T-cell (primary cell): ENCODE results near the gene PRADC1. TPM values are rescaled to one million over a fixed set of nuclear protein-coding genes. Genes with fewer than 3 reads are reported as not detected.

Source experiments
- ATAC-seq, 4 experiments: fragments of 200-7000 bp in 3 of 4; fragments of 150-1000 bp in 1 of 4; cut with Tn5 transposase; replicated peaks in 1 of 4; 1 replicate in 3 of 4; 2 replicates in 1 of 4; pipeline ENCODE4 v1.10.0; 2021; ENCODE audit warnings: moderate library complexity in 3 of 4, mild to moderate bottlenecking in 2 of 4, moderate number of reproducible peaks in 1 of 4
- CTCF ChIA-PET, 2 donors: fragments of 300-600 bp; sonication (Branson Sonifier 250); formaldehyde crosslinking; loops; one replicate each; lab custom pipeline; 2022; ENCODE audit warnings: antibody characterized with exemption in 2 of 2; lab: Charles Lee
- POLR2A ChIA-PET, 2 donors: fragments of 300-600 bp; sonication (Branson Sonifier 250); formaldehyde crosslinking; loops; one replicate each; lab custom pipeline; 2022; ENCODE audit warnings: antibody characterized with exemption in 2 of 2; lab: Charles Lee
- DNase-seq, 35 experiments: peaks; one replicate each; pipeline versions ENCODE4 v3.0.0 to v3.0.0-alpha.2; 2013 to 2023
- H3K27ac ChIP-seq: one replicate; pipeline ENCODE4 v1.5.1; 2013; ENCODE audit warnings: low read length
- H3K27me3 ChIP-seq, 2 experiments: replicated peaks in 1 of 2; 1 replicate in 1 of 2; 2 replicates in 1 of 2; pipeline versions ENCODE4 v1.6.1 to v1.7.0; 2013; ENCODE audit warnings: low read length in 1 of 2, mixed read lengths in 1 of 2; ENCODE audit not compliant: control insufficient read depth in 2 of 2, insufficient read depth in 2 of 2; ENCODE audit errors: extremely low read depth in 1 of 2
- H3K36me3 ChIP-seq, 2 donors: 1 replicate in 1 of 2; 2 replicates in 1 of 2; pipeline versions ENCODE4 v1.6.1 to v1.7.0; 2013; ENCODE audit warnings: low read length in 1 of 2; ENCODE audit not compliant: control insufficient read depth in 2 of 2, insufficient read depth in 1 of 2; ENCODE audit errors: extremely low read depth in 1 of 2
- H3K4me1 ChIP-seq, 2 experiments: 1 replicate in 1 of 2; 2 replicates in 1 of 2; pipeline versions ENCODE4 v1.6.1 to v1.7.0; 2013; ENCODE audit warnings: low read length in 2 of 2, mixed read lengths in 1 of 2; ENCODE audit not compliant: insufficient read depth in 2 of 2, control insufficient read depth in 1 of 2; ENCODE audit errors: extremely low read depth in 1 of 2
- H3K4me3 ChIP-seq, 2 donors: 1 replicate in 1 of 2; 2 replicates in 1 of 2; pipeline versions ENCODE4 v1.5.1 to v1.7.0; 2013; ENCODE audit warnings: mild to moderate bottlenecking in 2 of 2, low read length in 1 of 2, moderate library complexity in 1 of 2; ENCODE audit not compliant: control insufficient read depth in 1 of 2; ENCODE audit errors: extremely low read depth in 1 of 2
- H3K9me3 ChIP-seq: 2 replicates; pipeline ENCODE4 v1.7.0; 2013
- H3K27ac Mint-ChIP-seq, 2 donors: one replicate each; pipeline ENCODE4 v1.8.0; 2020 to 2021; ENCODE audit warnings: mild to moderate bottlenecking in 2 of 2, mixed read lengths in 2 of 2
- H3K27me3 Mint-ChIP-seq, 2 donors: one replicate each; pipeline ENCODE4 v1.8.0; 2021 to 2022; ENCODE audit warnings: mixed read lengths in 2 of 2
- H3K36me3 Mint-ChIP-seq: one replicate; pipeline ENCODE4 v1.8.0; 2021; ENCODE audit warnings: mixed read lengths
- H3K4me1 Mint-ChIP-seq, 3 donors: one replicate each; pipeline ENCODE4 v1.8.0; 2020 to 2022; ENCODE audit warnings: mixed read lengths in 3 of 3, mild to moderate bottlenecking in 1 of 3
- H3K4me3 Mint-ChIP-seq, 3 donors: one replicate each; pipeline ENCODE4 v1.8.0; 2020 to 2022; ENCODE audit warnings: mild to moderate bottlenecking in 3 of 3, mixed read lengths in 3 of 3, moderate library complexity in 3 of 3
- H3K9me3 Mint-ChIP-seq, 3 donors: one replicate each; pipeline ENCODE4 v1.8.0; 2020 to 2022; ENCODE audit warnings: mixed read lengths in 3 of 3
- WGBS: methylation state at CpG from one replicate; pipeline ENCODE4 v1.1.5; 2013; ENCODE audit warnings: missing lambda C conversion rate; ENCODE audit not compliant: insufficient coverage; 5-methylcytosine and 5-hydroxymethylcytosine counted together
- total RNA-seq, 35 experiments: library from RNA in 6 of 35; stranded (reverse) in 6 of 35; fragments of 120-200 nt in 1 of 35; gene quantifications; one replicate each; pipeline versions ENCODE4 v1.2.1 to v1.2.4 and lab custom pipeline; 2013 to 2026

The PRADC1 gene
- total RNA-seq, 5 donors from 2014 or later (not counting 1 experiment from before 2014, with no cell fraction given) = 6.1 to 9.9 (median 6.4) TPM

DNA sequence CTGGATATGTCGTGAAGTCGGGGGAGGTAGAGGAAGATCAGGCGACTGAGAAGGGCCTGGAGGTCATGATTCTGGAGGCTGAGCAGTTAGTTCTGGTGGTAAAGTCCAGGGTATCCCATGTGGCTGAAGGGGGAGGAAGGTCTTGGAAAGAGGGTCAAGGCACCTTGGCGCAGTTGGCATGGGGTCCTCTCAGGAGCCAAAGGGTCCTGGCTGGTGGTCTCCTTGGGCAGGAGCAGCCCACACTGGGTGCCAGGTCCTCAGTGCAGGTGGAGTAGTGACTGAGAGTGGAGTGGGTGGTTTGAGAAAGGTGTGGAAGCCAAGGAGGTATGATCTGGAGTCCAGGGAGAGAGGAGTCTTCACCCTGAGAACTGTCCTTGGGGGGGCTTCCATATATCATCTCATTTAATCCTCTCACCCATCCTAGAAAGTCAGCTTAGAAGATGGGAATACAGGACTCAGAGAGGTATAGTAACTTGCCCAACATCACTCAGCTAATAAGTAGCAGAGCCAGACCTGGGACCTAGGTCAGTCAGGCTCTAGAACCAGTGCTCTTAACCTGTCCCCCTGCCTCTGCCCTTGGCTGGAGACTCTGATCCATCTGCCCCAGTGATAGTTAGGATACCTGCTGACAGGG is 26.8 kb upstream of the PRADC1 start:
- CTCF ChIA-PET = no interaction called here

DNA sequence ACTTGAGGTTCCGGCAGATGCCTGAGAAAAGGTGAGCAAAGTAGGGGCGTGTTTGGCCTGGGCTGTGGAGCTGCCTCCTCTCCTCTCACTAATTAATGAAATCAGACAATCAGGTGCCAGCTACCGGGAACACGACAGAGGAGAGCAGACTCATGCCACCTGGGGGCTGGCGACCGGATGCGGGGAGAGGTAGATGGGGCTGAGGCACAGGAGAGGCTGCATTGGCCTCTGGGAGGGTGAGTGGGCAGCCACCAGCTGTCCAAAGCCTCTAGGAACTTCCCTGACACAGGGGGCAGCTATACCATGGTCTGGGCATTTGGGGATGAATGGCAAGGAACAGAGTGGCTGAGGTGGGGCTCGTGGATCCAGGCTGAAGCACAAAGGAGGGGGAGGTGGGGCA is 26.2 kb upstream of the PRADC1 start:
- Mint-ChIP-seq H3K4me1 (peaks cover 6 to 14% (median 12%) of the 10 kb centered on the region in 3 donors), H3K4me3 (no peak overlapping the region), H3K36me3 (peaks cover 10% of the 10 kb centered on the region), H3K27me3 (no peaks in the 10 kb centered on the region), H3K9me3 (no peaks in the 10 kb centered on the region), H3K27ac (no peak overlapping the region)
- 92% methylated on average over 4 of the region's 8 CpGs for WGBS
- H3K36me3 ChIP-seq = peaks cover 18 to 24% of the 10 kb centered on the region in 2 donors
- no peak overlapping the region for H3K4me3 ChIP-seq
- DNase-seq = no peak
- no peaks in the 10 kb centered on the region for H3K9me3 ChIP-seq
- POLR2A ChIA-PET = no interaction called here
- H3K27ac ChIP-seq = no peak overlapping the region
- no peak for ATAC-seq
- H3K4me1 ChIP-seq = peaks cover 0 to 9% of the 10 kb centered on the region in 2 experiments
- CTCF ChIA-PET = no interaction called here
- H3K27me3 ChIP-seq = no peaks in the 10 kb centered on the region

More for the DNA sequence above, 26.8 kb upstream of the PRADC1 start:
- no peak overlapping the region for H3K4me3 ChIP-seq
- DNase-seq = no peak
- Mint-ChIP-seq H3K4me1 (peaks cover 6 to 14% (median 12%) of the 10 kb centered on the region in 3 donors), H3K9me3 (no peaks in the 10 kb centered on the region), H3K4me3 (no peak overlapping the region), H3K27ac (peak overlapping the region in 1 of 2 donors; percentile 52), H3K36me3 (peaks cover 12% of the 10 kb centered on the region), H3K27me3 (no peaks in the 10 kb centered on the region)
- POLR2A ChIA-PET = no interaction called here
- no peaks in the 10 kb centered on the region for H3K27me3 ChIP-seq
- no peak for ATAC-seq
- 87% methylated on average over 4 of the region's 4 CpGs for WGBS
- H3K36me3 ChIP-seq = peaks cover 18 to 23% of the 10 kb centered on the region in 2 donors
- H3K4me1 ChIP-seq = peaks cover 0 to 9% of the 10 kb centered on the region in 2 experiments
- no peaks in the 10 kb centered on the region for H3K9me3 ChIP-seq
- H3K27ac ChIP-seq = no peak overlapping the region

DNA sequence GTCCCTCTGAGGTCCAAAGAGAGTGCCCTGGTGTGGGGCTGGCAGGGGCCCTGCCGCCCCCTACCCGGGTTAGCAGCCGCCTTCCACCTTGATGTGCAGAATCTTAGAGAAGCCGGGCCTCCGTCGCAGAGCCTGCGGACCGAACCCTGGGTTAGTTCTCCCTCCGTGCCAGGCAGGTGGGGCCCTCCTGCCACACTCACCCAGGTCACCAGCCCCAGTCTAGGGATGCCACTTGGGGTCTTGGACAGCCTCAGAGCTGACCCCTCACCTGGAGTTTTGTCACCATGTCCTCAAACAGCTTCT is 25.8 kb upstream of the PRADC1 start:
- ATAC-seq (no peak), DNase-seq (no peak)
- Mint-ChIP-seq H3K9me3 (no peaks in the 10 kb centered on the region), H3K4me1 (peaks cover 6 to 14% (median 12%) of the 10 kb centered on the region in 3 donors), H3K27me3 (no peaks in the 10 kb centered on the region), H3K36me3 (peaks cover 5% of the 10 kb centered on the region), H3K27ac (no peak overlapping the region), H3K4me3 (no peak overlapping the region)
- Histone ChIP-seq H3K9me3 (no peaks in the 10 kb centered on the region), H3K4me3 (no peak overlapping the region), H3K36me3 (peaks cover 16 to 29% of the 10 kb centered on the region in 2 donors), H3K4me1 (peaks cover 0 to 9% of the 10 kb centered on the region in 2 experiments), H3K27ac (no peak overlapping the region), H3K27me3 (no peaks in the 10 kb centered on the region)
- 98% methylated on average over 6 of the region's 9 CpGs for WGBS
- ChIA-PET CTCF (no interaction called here), POLR2A (no interaction called here)

DNA sequence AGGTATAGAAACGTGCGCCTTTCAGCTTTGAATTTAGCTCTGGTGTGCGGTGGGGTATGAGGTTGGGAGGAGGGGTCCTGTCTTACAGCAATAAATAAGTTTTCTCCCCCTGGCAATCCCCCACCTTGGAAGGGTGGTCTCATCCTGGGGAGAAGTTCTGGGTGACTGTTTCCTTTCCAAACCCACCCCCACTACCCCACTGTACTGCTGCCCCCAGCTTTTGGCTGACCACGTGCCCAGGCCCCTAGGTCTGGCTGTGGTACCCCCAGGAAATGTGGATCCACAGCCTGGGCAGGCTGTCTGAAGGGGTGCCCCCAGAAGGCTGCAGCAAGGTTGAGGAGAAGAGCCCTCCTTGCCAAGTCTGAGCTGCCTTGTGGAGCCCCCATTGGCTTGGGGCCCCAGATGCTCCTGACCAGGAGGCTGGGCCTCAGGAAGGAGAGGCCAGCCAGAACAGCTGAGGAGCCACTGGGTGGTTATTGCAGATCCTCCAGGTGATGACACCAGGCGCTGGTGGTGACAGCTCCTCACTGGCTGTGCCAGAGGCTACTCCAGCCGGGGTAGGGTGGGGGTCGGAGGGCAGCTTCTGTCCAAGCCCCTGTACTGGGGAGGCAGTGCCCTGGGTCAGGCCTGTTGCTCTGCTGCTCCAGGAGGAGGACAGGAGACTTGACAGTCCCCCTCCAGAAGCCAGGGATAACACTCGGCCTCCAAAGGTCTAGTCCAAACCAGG is 25.3 kb upstream of the PRADC1 start:
- H3K27me3 ChIP-seq = no peaks in the 10 kb centered on the region
- H3K9me3 ChIP-seq = no peaks in the 10 kb centered on the region
- ChIA-PET CTCF (interaction anchor here in 1 of 2 donors (0.7 kb wide), 1 partner anchor 32 kb away, joined by 4 read pairs; no protein-coding TSS in a partner anchor), POLR2A (no interaction called here)
- H3K27me3 Mint-ChIP-seq = no peaks in the 10 kb centered on the region
- H3K4me3 Mint-ChIP-seq = no peak overlapping the region
- DNase-seq (no peak), ATAC-seq (no peak)
- WGBS = 91% methylated on average over 5 of the region's 8 CpGs
- H3K9me3 Mint-ChIP-seq = no peaks in the 10 kb centered on the region
- H3K27ac ChIP-seq = no peak overlapping the region
- H3K36me3 Mint-ChIP-seq = peaks cover 7% of the 10 kb centered on the region
- peaks cover 6 to 14% (median 12%) of the 10 kb centered on the region in 3 donors for H3K4me1 Mint-ChIP-seq
- peaks cover 0 to 9% of the 10 kb centered on the region in 2 experiments for H3K4me1 ChIP-seq
- no peak overlapping the region for H3K27ac Mint-ChIP-seq
- peaks cover 11 to 31% of the 10 kb centered on the region in 2 donors for H3K36me3 ChIP-seq
- H3K4me3 ChIP-seq = no peak overlapping the region

DNA sequence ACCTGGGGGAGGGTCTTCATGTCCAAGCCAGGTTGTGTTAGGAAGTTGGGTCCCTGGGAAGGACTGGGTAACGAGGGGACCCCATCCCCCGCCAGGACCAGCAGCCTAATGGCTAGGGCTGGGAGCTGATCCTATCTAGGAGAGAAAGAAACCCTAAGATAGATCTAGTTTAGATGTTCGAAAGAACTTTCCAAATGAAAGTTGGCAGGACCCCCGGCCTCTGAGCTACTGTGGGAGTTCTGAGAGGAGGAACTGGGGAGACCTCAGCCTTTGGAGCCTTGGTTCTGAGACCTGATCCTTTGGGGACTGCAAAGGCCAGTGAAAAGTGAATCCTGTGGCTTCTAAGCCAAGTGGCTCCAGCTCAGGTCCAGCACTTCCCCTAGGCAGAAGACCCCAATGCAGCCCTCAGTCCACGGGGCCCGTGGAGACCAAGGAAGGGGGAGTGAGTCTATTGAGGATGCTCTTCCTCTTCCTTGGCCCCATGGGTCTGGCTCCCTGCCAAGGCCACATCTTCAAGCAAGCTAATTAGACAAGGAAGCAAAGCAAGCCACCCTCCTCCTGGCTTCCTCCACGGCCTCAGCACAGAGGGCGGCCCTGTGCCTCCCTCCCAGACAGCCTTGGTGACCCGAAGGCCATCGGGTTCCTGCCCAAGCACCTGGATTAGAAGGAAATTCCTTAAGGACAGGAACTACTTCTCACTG is 24.5 kb upstream of the PRADC1 start:
- Mint-ChIP-seq H3K9me3 (no peaks in the 10 kb centered on the region), H3K36me3 (peaks cover 15% of the 10 kb centered on the region), H3K27ac (peak overlapping the region in 1 of 2 donors; percentile 82), H3K4me1 (peaks cover 6 to 14% (median 12%) of the 10 kb centered on the region in 3 donors), H3K27me3 (no peaks in the 10 kb centered on the region), H3K4me3 (no peak overlapping the region)
- POLR2A ChIA-PET = no interaction called here
- peak in 12 of 35 experiments; percentile 7 to 49 (median 20) for DNase-seq
- Histone ChIP-seq H3K4me3 (no peak overlapping the region), H3K9me3 (no peaks in the 10 kb centered on the region), H3K4me1 (peaks cover 0 to 9% of the 10 kb centered on the region in 2 experiments), H3K27me3 (no peaks in the 10 kb centered on the region), H3K36me3 (peaks cover 19 to 34% of the 10 kb centered on the region in 2 donors), H3K27ac (no peak overlapping the region)
- CTCF ChIA-PET = interaction anchor here in 1 of 2 donors (0.7 kb wide), 1 partner anchor 33 kb away, joined by 4 read pairs; no protein-coding TSS in a partner anchor
- peak in 3 of 4 experiments; percentile 17 to 36 (median 20) for ATAC-seq
- WGBS = 77% methylated on average over 7 of the region's 10 CpGs

DNA sequence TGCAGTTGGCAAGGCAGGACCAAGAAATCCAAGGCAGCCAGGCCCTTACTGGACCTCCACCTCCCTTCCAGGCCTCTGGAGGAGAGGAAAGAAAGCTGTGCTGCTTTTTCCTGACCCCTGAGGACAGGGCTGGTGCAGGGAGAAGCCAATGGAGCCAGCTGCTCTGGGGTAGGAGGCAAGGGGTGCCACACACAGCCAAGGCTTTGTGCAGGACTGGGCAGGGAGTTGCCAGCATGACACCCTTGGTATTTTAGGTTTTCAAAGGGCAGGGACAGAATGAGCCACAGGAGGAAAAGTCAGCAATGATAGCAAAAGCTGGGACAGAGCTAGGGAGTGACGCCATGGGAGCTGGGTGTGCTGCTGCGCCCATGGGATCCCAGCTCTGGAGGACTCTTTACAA is 24.0 kb upstream of the PRADC1 start:
- 100% methylated on average over 2 of the region's 2 CpGs for WGBS
- H3K36me3 ChIP-seq = peaks cover 22 to 40% of the 10 kb centered on the region in 2 donors
- peaks cover 0 to 9% of the 10 kb centered on the region in 2 experiments for H3K4me1 ChIP-seq
- peaks cover 18% of the 10 kb centered on the region for H3K36me3 Mint-ChIP-seq
- no peaks in the 10 kb centered on the region for H3K27me3 Mint-ChIP-seq
- ChIA-PET CTCF (no interaction called here), POLR2A (no interaction called here)
- DNase-seq = no peak
- no peaks in the 10 kb centered on the region for H3K9me3 ChIP-seq
- no peak overlapping the region for H3K27ac ChIP-seq
- ATAC-seq = no peak
- no peak overlapping the region for H3K4me3 Mint-ChIP-seq
- peak overlapping the region; percentile 45 to 82 for H3K27ac Mint-ChIP-seq
- no peaks in the 10 kb centered on the region for H3K27me3 ChIP-seq
- no peak overlapping the region for H3K4me3 ChIP-seq
- peaks cover 6 to 14% (median 12%) of the 10 kb centered on the region in 3 donors for H3K4me1 Mint-ChIP-seq
- no peaks in the 10 kb centered on the region for H3K9me3 Mint-ChIP-seq
